Measurements from ENCODE around the gene CCND2.

Gene CCND2

DNA sequence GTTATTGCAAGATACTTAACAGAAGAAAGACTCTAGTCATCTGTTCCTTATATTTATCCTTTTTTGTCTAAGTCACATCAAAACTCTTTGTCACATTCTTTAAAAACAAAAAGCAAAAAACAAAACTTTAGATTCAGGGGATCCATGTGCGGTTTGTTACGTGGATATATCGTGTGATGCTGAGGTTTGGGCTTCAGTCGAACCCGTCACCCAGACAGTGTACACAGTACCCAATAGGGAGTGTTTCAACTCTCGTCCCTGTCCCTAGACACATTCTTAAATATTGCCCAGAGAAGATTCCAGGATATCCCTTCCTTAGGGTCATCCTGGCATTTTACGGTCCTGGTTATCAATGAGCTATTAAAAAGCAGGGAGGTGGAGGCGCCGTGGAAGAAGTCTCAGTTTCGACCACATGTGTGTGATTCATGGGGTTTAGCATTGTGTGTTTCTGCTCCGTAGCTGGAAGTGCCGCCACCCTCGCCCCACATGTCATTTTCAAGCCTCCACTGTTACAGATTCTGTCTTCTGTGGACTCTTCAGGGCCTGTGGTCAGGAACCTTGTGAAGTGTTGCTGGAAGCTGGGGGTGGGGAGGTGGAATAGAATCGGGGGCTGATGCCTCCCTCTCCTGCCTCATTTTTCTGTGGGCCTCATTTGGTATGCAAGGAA is 19.9 kb downstream of the CCND2 start:
- peak; percentile 27 for DNase-seq

DNA sequence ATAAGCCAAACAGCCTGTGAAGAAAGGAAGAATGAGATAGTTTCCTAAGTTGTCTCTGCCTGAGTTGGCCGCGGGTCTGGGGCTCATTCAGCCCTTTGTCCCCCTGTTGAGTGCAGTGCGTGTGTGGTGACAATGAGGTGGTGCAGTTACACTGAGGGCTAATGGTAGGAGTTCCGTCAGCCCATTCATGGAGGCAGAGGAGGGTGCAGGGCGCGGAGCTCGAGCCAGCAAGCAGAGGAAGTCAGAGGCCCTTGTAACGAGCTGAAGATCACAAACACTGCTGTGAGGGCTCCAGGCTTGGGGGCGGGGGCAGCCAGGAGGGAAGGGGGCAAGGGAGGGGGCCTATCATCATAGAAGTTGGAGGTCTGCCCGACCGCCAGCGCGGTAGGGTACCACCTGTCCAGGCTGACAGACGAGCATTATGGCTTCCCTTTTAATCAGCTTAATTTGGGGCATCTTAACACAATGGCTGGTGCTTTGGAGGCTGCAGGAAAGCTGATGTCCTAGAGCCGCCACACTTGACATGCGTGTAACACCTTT is 20.5 kb downstream of the CCND2 start:
- peak; percentile 21 for DNase-seq

DNA sequence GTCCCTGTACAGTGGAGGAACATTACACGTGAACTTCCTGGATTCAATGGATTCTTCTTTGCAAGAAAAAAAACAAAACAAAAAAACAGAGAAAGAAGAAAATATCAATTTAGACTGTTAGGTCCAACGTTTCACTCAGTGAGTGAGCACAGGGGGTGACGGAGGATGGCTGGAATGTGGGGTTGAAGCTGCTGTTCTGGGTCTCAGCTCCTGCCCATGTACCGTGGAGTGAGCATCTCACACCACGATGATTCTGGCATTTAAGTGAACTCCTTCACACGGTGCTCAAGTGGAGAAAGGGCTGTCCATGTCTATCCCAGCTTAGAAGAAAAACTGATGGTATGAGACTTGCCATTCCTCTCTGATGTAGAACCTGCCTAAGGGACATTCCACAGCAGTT is 23.2 kb downstream of the CCND2 start:
- no peak for DNase-seq

DNA sequence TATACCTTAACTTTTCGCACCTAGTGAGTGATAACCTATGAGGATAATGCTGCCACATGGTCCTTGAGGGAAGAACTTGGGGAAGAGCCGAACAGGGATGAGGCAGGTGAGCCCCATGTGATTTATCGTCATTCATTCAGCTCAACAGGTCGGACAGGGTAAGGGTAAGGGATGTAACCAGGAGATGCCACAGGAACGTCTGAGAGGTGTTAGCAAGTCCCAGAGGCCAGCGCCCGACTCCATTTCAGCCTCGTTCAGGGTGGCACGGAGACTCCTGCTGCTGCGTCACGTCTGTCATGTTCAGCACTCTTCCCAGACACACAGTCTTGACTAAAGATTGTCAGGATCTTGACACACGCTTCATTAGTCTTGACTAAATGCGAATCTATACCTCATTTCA is 24.1 kb downstream of the CCND2 start:
- no peak for DNase-seq

DNA sequence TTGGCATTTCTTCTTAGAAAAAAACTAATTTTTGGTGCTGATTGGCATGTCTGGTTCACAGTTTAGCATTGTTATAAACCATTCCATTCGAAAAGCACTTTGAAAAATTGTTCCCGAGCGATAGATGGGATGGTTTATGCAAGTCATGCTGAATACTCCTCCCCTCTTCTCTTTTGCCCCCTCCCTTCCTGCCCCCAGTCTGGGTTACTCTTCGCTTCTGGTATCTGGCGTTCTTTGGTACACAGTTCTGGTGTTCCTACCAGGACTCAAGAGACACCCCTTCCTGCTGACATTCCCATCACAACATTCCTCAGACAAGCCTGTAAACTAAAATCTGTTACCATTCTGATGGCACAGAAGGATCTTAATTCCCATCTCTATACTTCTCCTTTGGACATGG is 27.3 kb downstream of the CCND2 start:
- DNase-seq = no peak

DNA sequence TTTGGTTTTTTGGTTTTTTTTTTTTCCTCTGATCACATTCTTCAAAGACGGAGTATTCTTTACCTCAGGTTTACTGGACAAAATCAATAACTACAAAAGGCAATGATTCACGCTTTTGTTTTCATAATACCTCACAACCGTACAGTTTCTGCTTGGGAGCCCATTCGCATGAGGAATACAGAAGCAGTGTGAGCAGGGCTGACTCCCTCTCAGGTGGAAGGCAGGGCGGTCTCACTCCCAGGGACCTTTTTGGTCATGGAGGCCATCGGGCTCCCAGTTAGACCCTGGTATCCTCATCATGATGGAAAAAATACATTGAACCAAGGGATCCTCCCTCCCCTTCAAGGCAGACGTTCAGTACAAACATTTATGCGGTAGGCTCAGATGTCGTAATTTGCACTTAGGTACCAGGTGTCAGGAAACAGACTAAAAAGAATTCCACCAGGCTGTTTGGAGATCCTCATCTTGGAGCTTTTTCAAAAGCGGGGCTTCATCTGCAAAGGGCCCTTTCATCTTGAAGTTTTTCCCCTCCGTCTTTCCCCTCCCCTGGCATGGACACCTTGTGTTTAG is 28.5 kb downstream of the CCND2 start:
- no peak for DNase-seq

DNA sequence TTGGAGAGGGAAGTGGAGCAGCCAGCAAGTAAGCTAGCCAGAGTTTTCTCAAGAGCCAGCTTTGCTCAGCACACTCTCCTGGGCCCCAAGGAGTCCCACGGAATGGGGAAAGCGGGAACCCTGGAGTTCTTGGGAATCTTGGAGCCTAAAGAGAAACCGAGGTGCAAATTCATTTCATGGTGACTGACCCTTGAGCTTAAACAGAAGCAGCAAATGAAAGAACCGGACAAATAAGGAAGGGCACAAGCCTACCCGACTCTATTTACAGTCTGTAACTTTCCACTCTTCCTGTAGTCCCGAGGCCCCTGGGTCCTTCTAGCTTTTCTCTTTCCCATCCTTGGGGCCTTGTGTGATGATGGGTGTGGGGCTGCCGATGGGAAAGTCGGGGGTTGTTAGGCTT is 29.3 kb downstream of the CCND2 start:
- no peak for DNase-seq

DNA sequence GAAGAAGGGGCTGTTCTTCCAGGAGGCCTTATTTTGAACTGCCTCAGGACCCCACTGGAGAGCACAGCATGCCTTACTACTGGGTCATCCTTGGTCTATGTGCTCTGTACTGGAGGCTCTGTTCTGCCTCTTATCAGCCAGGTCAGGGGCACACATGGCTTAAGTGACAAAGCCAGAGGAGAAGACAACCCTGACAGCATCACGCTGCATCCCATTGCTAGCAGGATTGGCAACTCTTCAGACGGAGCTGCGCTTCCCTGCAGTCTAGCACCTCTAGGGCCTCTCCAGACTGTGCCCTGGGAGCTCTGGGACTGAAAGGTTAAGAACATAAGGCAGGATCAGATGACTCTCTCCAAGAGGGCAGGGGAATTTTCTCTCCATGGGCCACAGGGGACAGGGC is 30.2 kb downstream of the CCND2 start:
- DNase-seq = no peak

DNA sequence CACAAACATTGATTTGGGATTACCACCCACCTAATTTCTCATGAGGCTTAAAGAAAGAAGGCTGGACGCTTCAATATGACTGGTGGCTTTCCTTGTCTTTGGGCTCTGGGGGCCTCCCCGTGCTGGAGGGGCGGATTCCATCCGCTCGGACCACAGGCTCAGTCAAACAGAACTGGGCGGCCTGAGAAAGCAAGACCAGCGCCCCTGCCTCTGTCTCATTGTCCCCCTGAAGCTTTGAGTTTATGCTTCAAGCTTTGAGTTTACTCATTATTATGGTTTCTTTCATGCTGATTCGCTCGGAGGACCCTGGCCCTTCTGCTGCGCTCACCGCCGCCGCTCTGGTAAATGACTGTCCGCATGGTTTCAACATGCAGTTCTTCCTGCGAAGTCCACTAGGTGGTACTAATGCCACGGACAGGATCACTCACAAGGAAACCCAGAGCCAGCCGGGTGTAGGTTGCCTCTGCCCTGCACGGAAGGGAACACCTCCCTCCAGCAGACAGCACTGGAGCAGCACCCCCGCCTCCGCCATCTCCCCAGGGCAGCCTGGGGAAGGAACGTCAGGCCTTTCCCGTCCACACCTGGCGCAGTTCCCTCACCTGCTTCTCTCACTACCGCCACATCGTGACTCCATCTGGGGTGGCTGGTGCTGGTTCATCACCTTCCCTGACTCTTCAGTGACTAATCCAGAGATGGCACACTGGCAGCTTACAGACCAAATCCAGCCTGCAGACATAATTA is 34.2 kb downstream of the CCND2 start:
- peak; percentile 17 for DNase-seq

DNA sequence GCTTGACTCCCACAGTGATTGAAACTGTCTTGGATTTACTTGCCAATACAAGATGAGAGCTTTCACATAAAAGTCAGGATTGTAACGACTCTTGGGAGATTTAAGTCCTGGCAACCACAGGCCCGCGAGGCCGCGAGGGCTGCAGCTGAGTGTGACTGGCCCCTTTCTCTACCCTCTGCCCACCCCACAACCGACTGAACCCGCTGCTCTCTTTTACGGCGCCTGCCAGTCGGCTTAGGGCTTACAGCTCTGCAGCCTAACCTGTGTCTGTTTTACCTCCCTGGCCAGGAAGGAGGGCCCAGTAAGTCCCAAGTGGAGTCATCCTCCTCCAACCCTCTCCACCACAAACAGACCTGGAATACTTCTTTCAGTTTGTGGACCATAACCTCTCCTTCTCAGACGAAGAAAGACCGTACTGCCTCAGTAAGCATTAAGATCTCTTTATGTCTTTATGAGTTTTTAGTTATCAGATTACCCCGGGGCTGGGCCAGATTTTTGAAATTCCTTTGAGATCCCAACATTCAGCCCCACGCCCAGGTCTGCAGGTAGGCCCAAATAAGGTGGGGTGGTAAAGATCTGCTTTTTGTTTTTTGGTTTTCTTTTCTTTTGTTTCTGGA is 34.9 kb downstream of the CCND2 start:
- no peak for DNase-seq

DNA sequence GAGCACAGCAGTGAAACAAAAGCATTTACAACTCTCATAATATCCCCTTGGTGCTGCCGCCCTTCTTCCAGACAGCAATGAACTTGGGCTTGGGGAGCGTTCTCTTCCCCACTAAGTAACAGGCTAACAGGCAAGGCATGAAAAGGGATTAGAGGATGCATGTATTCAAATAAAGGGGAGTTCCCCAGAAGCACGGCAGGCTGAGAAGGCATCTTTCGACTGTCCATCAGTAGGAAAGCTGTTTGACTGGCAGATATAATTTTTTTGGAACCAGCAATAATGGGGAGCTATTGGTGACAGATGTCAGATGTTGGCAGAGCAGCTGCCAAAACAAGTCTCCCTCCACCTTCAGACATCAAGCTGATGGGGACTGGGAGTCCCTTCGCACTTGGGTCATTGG is 38.2 kb downstream of the CCND2 start:
- no peak for DNase-seq

DNA sequence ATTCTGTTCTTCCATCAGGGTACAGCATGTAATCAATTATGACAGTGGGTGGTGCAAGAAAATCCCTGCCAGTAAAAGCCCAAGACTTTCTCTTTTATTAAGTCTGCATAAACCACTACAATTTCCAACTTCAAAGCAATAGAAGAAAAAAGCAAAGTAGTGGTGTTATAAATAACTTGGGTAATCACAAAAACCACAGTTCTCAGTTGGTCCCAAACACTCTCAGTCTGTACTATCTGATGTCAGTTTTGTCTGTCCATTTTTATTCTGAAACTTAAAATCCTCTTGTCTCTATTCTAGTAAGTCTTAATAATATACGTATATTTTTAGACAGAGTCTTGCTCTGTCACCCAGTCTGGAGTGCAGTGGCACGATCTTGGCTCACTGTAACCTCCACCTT is 38.7 kb downstream of the CCND2 start:
- DNase-seq = no peak

DNA sequence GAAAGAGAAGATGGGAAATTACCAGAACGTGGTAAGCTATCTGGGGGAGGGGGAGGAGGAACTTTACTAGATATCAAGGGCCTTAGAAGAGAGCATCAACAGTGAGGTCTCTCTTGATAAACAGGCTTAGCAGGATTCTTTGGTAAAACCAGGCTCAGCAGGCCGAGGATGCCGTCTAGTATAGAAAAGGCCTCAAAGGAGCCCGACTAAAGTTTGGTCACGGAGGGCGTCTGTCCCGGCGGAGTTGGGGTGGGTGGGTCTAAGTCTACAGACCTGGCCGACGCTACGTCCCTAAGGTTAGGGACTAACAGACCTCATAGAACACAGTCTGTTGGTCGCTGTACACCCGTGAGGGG is 46.9 kb downstream of the CCND2 start:
- DNase-seq = no peak

DNA sequence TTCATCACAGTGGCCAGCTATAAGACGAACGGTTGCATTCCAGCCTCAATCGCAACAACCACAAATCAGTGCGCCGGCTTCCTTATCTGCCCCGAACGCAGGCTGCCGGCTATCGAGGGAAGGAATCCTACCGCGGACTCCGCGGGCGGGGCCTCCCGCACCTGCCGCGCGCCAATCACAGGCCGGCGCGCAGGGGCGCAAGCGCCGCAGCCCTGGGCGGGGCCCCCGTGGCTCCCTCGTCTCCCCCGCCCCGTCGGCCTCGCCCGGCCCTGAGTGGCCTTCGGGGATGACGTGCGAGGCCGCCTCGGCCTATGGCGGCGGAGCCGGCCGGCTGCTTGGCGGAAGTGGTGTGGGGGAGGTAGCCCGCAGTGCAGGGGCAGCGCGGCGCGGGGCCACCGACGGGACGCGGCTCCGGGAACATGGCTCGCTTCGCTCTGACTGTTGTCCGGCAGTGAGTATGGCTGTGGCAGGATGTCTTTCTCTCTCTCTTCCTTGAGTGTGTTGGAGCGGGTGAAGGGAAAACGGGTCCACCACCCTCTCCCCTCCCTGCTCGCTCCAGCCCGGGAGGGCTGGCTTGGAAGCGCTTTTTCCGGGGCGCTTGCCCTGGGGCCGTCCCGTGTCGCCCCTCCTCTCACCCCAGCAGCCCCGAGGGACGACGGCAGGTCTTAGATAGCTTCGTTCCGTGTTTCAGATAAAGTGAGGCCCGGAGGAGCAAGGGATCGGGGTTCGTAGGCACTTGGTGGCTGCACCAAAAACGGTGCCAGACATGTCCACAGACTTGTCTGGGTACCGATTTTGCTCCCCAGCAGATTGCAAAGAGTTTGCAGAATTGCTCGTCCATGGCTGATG is 47.5 kb downstream of the CCND2 start, which contains the start of gene TIGAR:
Gene TIGAR (plus strand): TSS at position 361 of the 849 bp plus-strand sequence. CDS start 59 bp downstream, at position 420.
- DNase-seq = peak; percentile 93

DNA sequence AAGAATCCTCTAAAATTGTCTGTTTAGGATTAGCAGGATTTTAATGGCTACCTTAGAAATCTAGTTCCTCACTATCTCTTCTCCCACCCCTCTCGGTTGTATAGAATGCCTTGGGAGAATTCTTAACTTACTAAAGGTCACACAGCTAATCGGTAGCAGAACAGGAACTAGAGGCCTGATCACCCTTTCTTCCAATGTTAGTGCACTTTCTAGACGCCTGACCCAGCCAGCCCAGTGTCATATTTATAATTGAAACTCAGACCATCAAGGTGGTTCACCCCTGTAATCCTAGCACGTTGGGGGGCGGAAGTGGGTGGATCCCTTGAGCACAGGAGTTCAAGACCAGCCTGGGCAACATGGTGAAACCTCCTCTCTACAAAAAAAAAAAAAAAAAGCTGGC is 49.2 kb downstream of the CCND2 start:
- DNase-seq = no peak

Data from CD4-positive, alpha-beta T cell treated with Interleukin-6 for 4 hours (primary cell).